Hepatocyte (in vitro differentiated cells): ENCODE measurements around the gene RBM5. TPM values are rescaled to one million over a fixed set of nuclear protein-coding genes. Genes with fewer than 3 reads are reported as not detected.

Source experiments
- DNase-seq: peaks from one replicate; pipeline ENCODE4 v3.0.0-alpha.2; 2016; ENCODE audit warnings: low spot score
- H2AFZ ChIP-seq: fragments of 200-600 bp; sonication (generic); 2 replicates; pipeline ENCODE4 v1.6.0; 2016; ENCODE audit warnings: antibody characterized with exemption, mild to moderate bottlenecking
- H3K27ac ChIP-seq: fragments of 200-600 bp; sonication (generic); 2 replicates; pipeline ENCODE4 v1.5.1; 2016; ENCODE audit warnings: mild to moderate bottlenecking
- H3K27me3 ChIP-seq: fragments of 200-600 bp; sonication (generic); 2 replicates; pipeline ENCODE4 v1.6.1; 2016
- H3K36me3 ChIP-seq: fragments of 200-600 bp; sonication (generic); replicated peaks from 2 replicates; pipeline ENCODE4 v1.5.1; 2016; ENCODE audit warnings: low read depth; ENCODE audit not compliant: insufficient read depth
- H3K4me1 ChIP-seq: fragments of 200-600 bp; sonication (generic); 2 replicates; pipeline ENCODE4 v1.5.1; 2016; ENCODE audit warnings: mild to moderate bottlenecking, moderate library complexity; ENCODE audit not compliant: insufficient read depth
- H3K4me2 ChIP-seq: fragments of 200-600 bp; sonication (generic); 2 replicates; pipeline ENCODE4 v1.6.0; 2016
- H3K4me3 ChIP-seq: fragments of 200-600 bp; sonication (generic); 2 replicates; pipeline ENCODE4 v1.5.1; 2016; ENCODE audit warnings: mild to moderate bottlenecking
- H3K79me2 ChIP-seq: fragments of 200-600 bp; sonication (generic); 2 replicates; pipeline ENCODE4 v1.6.0; 2017; ENCODE audit warnings: mild to moderate bottlenecking
- H3K9me2 ChIP-seq: fragments of 200-600 bp; sonication (generic); replicated peaks from 2 replicates; pipeline ENCODE4 v1.6.0; 2017; ENCODE audit warnings: mild to moderate bottlenecking; ENCODE audit not compliant: insufficient read depth
- H3K9me3 ChIP-seq: fragments of 200-600 bp; sonication (generic); 2 replicates; pipeline ENCODE4 v1.5.1; 2016; ENCODE audit warnings: low read depth, mild to moderate bottlenecking
- H4K20me1 ChIP-seq: fragments of 200-600 bp; sonication (generic); 2 replicates; pipeline ENCODE4 v1.6.0; 2016; ENCODE audit warnings: mild to moderate bottlenecking; ENCODE audit not compliant: insufficient read depth, poor library complexity, severe bottlenecking
- CTCF ChIP-seq: fragments of 200-600 bp; sonication (generic); IDR thresholded peaks from 2 replicates; pipeline ENCODE4 v1.5.1; 2016; ENCODE audit warnings: antibody characterized with exemption, mild to moderate bottlenecking; ENCODE audit not compliant: poor library complexity
- EZH2 ChIP-seq: fragments of 200-600 bp; sonication (generic); IDR thresholded peaks from 2 replicates; pipeline ENCODE4 v1.6.1; 2016; ENCODE audit warnings: antibody characterized with exemption, mild to moderate bottlenecking, borderline replicate concordance
- EZH2phosphoT487 ChIP-seq: fragments of 200-600 bp; sonication (generic); IDR thresholded peaks from one replicate; pipeline ENCODE4 v1.6.1; 2018; ENCODE audit warnings: antibody characterized with exemption, mild to moderate bottlenecking, low read depth, moderate library complexity; ENCODE audit not compliant: unreplicated experiment, severe bottlenecking
- WGBS: methylation state at CpG from one replicate; pipeline ENCODE4 v1.1.6; 2016; ENCODE audit warnings: low lambda C conversion rate; ENCODE audit errors: missing lambda C conversion rate; 5-methylcytosine and 5-hydroxymethylcytosine counted together
- polyA plus RNA-seq: library from polyadenylated mRNA; unstranded; fragments of >200 nt; fragmentation: Nextera tagmentation; extraction: Ambion mirVana; gene quantifications from 2 replicates; pipeline ENCODE4 v1.2.1, GENCODE V29; 2016
- total RNA-seq: library from RNA; depleted of rRNA; stranded (reverse); fragments of >200 nt; gene quantifications from 2 replicates; pipeline ENCODE4 v1.2.3, GENCODE V29; 2014

RBM5 gene
- total and polyA plus RNA-seq, 2 experiments from 2014 or later, result 64.3 to 147 TPM

GRCh38 chr3:50133283-50133615 is 44.5 kb downstream of the RBM5 start:
- Histone ChIP-seq H3K36me3 (no peaks in the 10 kb centered on the region), H3K4me2 (no peak overlapping the region), H3K4me3 (no peak overlapping the region), H3K79me2 (no peaks in the 10 kb centered on the region), H2AFZ (no peak overlapping the region), H3K9me3 (no peaks in the 10 kb centered on the region), H3K9me2 (no peaks in the 10 kb centered on the region), H3K4me1 (peaks cover 16% of the 10 kb centered on the region), H3K27me3 (peaks cover 6% of the 10 kb centered on the region), H3K27ac (no peak overlapping the region), H4K20me1 (no peaks in the 10 kb centered on the region)
- TF ChIP-seq CTCF (no peak), EZH2phosphoT487 (no peak), EZH2 (no peak)
- 66% methylated on average over 4 of the region's 4 CpGs for WGBS
- no peak for DNase-seq

DNA sequence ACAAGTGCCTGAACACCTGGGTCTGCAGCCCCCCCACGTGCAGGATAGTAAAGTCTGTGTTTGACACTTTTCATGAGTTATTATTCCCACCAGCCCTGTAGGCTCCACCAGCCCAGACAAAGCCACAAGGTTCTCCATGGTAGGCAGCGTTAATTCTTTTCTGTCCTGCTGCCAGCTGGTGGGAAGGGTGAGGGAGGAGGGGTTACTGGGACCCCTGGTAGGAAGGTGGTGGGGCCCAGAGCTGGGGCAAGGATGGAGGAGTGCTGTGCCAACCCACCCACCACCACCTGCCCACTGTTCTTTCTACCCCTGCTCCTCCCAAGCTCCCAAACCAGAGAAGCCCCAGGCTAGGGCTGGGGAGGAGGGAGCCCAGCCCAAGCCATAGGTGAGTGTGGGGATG is 45.6 kb downstream of the RBM5 start:
- Histone ChIP-seq H3K27ac (no peak overlapping the region), H2AFZ (no peak overlapping the region), H3K36me3 (no peaks in the 10 kb centered on the region), H3K9me3 (no peaks in the 10 kb centered on the region), H3K4me2 (no peak overlapping the region), H4K20me1 (no peaks in the 10 kb centered on the region), H3K4me3 (no peak overlapping the region), H3K4me1 (peaks cover 27% of the 10 kb centered on the region), H3K9me2 (no peaks in the 10 kb centered on the region), H3K79me2 (no peaks in the 10 kb centered on the region), H3K27me3 (peaks cover 6% of the 10 kb centered on the region)
- no peak for TF ChIP-seq EZH2
- TF ChIP-seq CTCF, result no peak
- TF ChIP-seq EZH2phosphoT487, result no peak
- DNase-seq, result no peak
- 58% methylated on average over 2 of the region's 2 CpGs for WGBS

DNA sequence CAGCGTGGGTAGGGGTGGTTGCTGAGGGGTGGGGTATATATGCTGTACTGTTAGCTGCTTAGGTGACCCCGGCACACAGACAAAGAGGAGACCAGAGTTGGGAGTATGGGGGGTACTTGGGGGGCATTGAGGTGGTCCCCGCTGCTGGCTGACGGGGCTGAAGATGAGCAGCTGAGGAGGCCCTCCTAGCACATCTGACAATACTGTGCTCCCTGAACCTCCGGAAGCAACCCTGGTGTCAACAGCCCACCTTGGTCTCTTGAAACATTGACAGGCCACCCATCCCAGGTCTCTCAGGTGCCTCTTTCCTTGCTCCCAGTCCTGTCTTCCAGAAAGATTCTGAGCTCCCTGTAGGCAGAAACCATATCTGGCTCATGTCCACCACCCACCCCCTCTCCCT is 47.2 kb downstream of the RBM5 start:
- no peak for DNase-seq
- H3K27ac ChIP-seq, result no peak overlapping the region
- no peak overlapping the region for H2AFZ ChIP-seq
- no peaks in the 10 kb centered on the region for H3K9me3 ChIP-seq
- no peaks in the 10 kb centered on the region for H3K9me2 ChIP-seq
- H3K4me1 ChIP-seq, result peaks cover 31% of the 10 kb centered on the region
- no peaks in the 10 kb centered on the region for H3K36me3 ChIP-seq
- no peaks in the 10 kb centered on the region for H4K20me1 ChIP-seq
- no peak overlapping the region for H3K4me2 ChIP-seq
- 95% methylated on average over 5 of the region's 5 CpGs for WGBS
- TF ChIP-seq EZH2phosphoT487 (no peak), EZH2 (no peak), CTCF (no peak)
- H3K27me3 ChIP-seq, result peaks cover 6% of the 10 kb centered on the region
- H3K79me2 ChIP-seq, result no peaks in the 10 kb centered on the region
- no peak overlapping the region for H3K4me3 ChIP-seq
